ENCODE data around the gene RIN2. TPM values are rescaled to one million over a fixed set of nuclear protein-coding genes. Genes with fewer than 3 reads are reported as not detected.

RIN2 gene
- total and polyA plus RNA-seq, 2 of the 13 experiments (the other 11 are each of a cell fraction or from before 2014, with no cell fraction given): 2.5 to 5.1 TPM

DNA sequence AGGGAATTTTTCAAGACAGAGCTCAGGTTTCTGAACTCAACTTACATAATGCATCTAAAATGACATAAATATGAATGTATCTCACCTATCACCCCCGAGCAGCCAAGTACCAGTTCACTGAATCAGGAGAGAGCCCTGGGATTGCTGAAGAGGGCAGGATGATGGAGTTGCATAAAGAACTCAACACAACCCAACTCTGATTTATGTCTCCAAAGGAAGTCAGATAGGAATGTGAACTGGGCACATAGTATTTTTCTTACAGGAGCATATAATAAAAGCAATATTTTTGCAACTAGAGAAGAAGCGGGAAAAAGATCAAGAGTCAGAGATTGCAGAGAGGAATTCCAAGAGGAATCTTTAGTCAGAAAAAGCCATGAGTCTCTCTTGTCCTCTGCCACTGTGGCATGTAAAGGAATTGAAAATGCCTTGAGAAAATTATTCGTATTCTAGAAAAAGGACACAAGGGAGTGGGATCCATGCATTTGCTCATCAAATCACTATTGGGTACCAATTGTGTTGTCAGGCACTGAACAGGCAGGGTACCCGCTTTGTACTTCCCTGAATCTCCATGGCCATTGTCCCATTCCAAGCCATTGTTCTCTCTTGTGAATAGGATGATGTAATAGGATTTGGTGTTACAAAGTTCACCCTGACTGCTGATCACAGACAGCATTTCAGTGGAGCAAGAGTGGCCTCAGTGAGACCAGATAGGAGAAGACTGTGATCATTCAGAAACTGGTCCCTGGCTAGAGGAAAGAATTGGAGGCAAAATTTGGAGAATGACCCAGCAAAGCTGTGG is 16.3 kb downstream of the RIN2 start:
- WGBS (ENCODE audit: low lambda C conversion rate): 66% methylated on average over 4 of the region's 4 CpGs
- H3K9me3 ChIP-seq (ENCODE audit: low read length): no peaks in the 10 kb centered on the region
- no peaks in the 10 kb centered on the region for H3K36me3 ChIP-seq (replicated peaks in 1 of 2; ENCODE audit: control insufficient read depth in 1 of 2, insufficient read depth in 2 of 2, low read length in 2 of 2)
- no peak overlapping the region for H3K9ac ChIP-seq (ENCODE audit: insufficient read depth, low read depth, low read length)
- ATAC-seq (peak; percentile 50; the same call in 2 of the 3 replicates), FAIRE-seq (peak; percentile 52), DNase-seq (ENCODE audit: low spot score) (peak; percentile 72)
- H3K4me2 ChIP-seq (ENCODE audit: low read depth, low read length): no peak overlapping the region
- H3K27me3 ChIP-seq (ENCODE audit: control insufficient read depth in 1 of 2, insufficient read depth in 2 of 2, low read length in 2 of 2): no peaks in the 10 kb centered on the region
- BruUV-seq (replicated peaks): no TSS peak
- CTCF ChIA-PET (ENCODE audit: low intra/inter-chr PET ratio, low total read pairs): no interaction called here
- intact Hi-C loops (cut with micrococcal nuclease; ENCODE audit: unreplicated experiment): no loop called here
- H3K79me2 ChIP-seq (ENCODE audit: insufficient read depth, low read length): no peaks in the 10 kb centered on the region
- peaks cover 22% of the 10 kb centered on the region for H3K4me1 ChIP-seq (ENCODE audit: insufficient read depth, low read length)
- in situ Hi-C loops (cut with HindIII; ENCODE audit: extremely low pct_ligation_motif_present, low pct_unique_long_range_greater_than_20kb): no loop called here
- POLR2A ChIA-PET: no interaction called here
- no peak overlapping the region for H3K27ac ChIP-seq (ENCODE audit: extremely low read length, insufficient read depth, low read length)
- H2AFZ ChIP-seq (ENCODE audit: low read length): no peak overlapping the region
- H3K4me3 ChIP-seq (replicated peaks in 1 of 3; ENCODE audit: insufficient read depth in 1 of 3, low read depth in 2 of 3, low read length in 3 of 3): no peak overlapping the region
- no peaks in the 10 kb centered on the region for H4K20me1 ChIP-seq (ENCODE audit: insufficient read depth, low read length)
- TF ChIP-seq SOX5 (CRISPR knock-in tag; IDR thresholded peaks at IDR 0.05; ENCODE audit: borderline replicate concordance): peak; percentile 100
- TF ChIP-seq LCORL (IDR thresholded peaks at IDR 0.05): no peak
- peak; percentile 55; the same call in 1 of the 2 replicates for TF ChIP-seq LCORL (CRISPR knock-in tag; IDR thresholded peaks at IDR 0.05)
- TF ChIP-seq ATF7 (IDR thresholded peaks at IDR 0.05): peak; percentile 80
- TF ChIP-seq ATF7 (CRISPR knock-in tag; IDR thresholded peaks at IDR 0.05): no peak
- peak; percentile 54 for TF ChIP-seq JUND (CRISPR knock-in tag; IDR thresholded peaks at IDR 0.05)
- no peak for TF ChIP-seq SOX6 (IDR thresholded peaks at IDR 0.05)
- peak; percentile 99 for TF ChIP-seq SOX6 (CRISPR knock-in tag; IDR thresholded peaks at IDR 0.05)
- 0 out of 2 replicates have a peak, but pooled peaks have one; percentile 40 for TF ChIP-seq FOXA3 (CRISPR knock-in tag; IDR thresholded peaks at IDR 0.05)
- TF ChIP-seq ZNF282 (IDR thresholded peaks at IDR 0.05; ENCODE audit: partially characterized antibody): no peak
- peak; percentile 78 for TF ChIP-seq GATAD2A (CRISPR knock-in tag; IDR thresholded peaks at IDR 0.05)
- TF ChIP-seq SSRP1 (CRISPR knock-in tag; IDR thresholded peaks at IDR 0.05): 0 out of 2 replicates have a peak, but pooled peaks have one; percentile 39
- TF ChIP-seq PPARG (CRISPR knock-in tag; conservative IDR thresholded peaks at IDR 0.05): peak; percentile 59; the same call in 1 of the 2 replicates
- peak; percentile 21; the same call in 1 of the 2 replicates for TF ChIP-seq RARA (CRISPR knock-in tag; IDR thresholded peaks at IDR 0.05)
- 0 out of 2 replicates have a peak, but pooled peaks have one; percentile 48 for TF ChIP-seq HMG20A (CRISPR knock-in tag; IDR thresholded peaks at IDR 0.05; ENCODE audit: borderline replicate concordance)
- no peak for TF ChIP-seq ZBTB46 (CRISPR knock-in tag; IDR thresholded peaks at IDR 0.05; ENCODE audit: borderline replicate concordance)
- TF ChIP-seq ZNF264 (CRISPR knock-in tag; IDR thresholded peaks at IDR 0.05): no peak
- TF ChIP-seq RNF219 (CRISPR knock-in tag; IDR thresholded peaks at IDR 0.05): no peak
- peak; percentile 78 for TF ChIP-seq CEBPG (CRISPR knock-in tag; IDR thresholded peaks at IDR 0.05)
- TF ChIP-seq CEBPB (IDR thresholded peaks at IDR 0.05; ENCODE audit: borderline replicate concordance, low read depth, low read length): peak; percentile 82
- TF ChIP-seq ELF3 (CRISPR knock-in tag; IDR thresholded peaks at IDR 0.05): 0 out of 2 replicates have a peak, but pooled peaks have one; percentile 18
- TF ChIP-seq HNF4A (CRISPR knock-in tag; IDR thresholded peaks at IDR 0.05): peak; percentile 74
- TF ChIP-seq U2AF2 (IDR thresholded peaks at IDR 0.05; ENCODE audit: low read depth, low read length): no peak
- 0 out of 2 replicates have a peak, but pooled peaks have one; percentile 44 for TF ChIP-seq HNF4G (IDR thresholded peaks at IDR 0.05; ENCODE audit: borderline replicate concordance, low read depth, low read length)
- TF ChIP-seq HNF4G (CRISPR knock-in tag; IDR thresholded peaks at IDR 0.05; ENCODE audit: borderline replicate concordance, low read depth): no peak

Measured in HepG2 (cell line).